GM18520 (cell line): Measurements from ENCODE around the gene HCRT.
"Not testable (repeated sequence)": the region's sequence is repeated elsewhere in the genome, so short reads cannot be mapped to it uniquely, and the experiment has no call there.

Experiments used
- ATAC-seq: cut with Tn5 transposase; IDR thresholded peaks from one replicate; pipeline ENCODE4 v1.9.1; 2021; ENCODE audit not compliant: unreplicated experiment

The HCRT gene

GRCh38 chr17:42184713-42185620, at the start of gene HCRT:
Gene HCRT, minus strand, starts transcription at chr17:42185452. Its CDS starts 87 bp downstream, at chr17:42185365.
- ATAC-seq: no peak

- no peak for ATAC-seq
These were observed 48.7 kb upstream of the HCRT start for GRCh38 chr17:42233994-42234393.

GRCh38 chr17:42233156-42233555, 47.9 kb upstream of the HCRT start:
- ATAC-seq: no peak

- no peak for ATAC-seq
These were observed 45.0 kb upstream of the HCRT start for GRCh38 chr17:42230225-42230624.

GRCh38 chr17:42227849-42228700, 42.8 kb upstream of the HCRT start:
- no peak for ATAC-seq

- no peak for ATAC-seq
These were observed 40.4 kb upstream of the HCRT start for GRCh38 chr17:42225646-42226045.

GRCh38 chr17:42224651-42225050, 39.4 kb upstream of the HCRT start:
- no peak for ATAC-seq

GRCh38 chr17:42221886-42222745, 36.9 kb upstream of the HCRT start:
- ATAC-seq: no peak

GRCh38 chr17:42219280-42219679, 34.0 kb upstream of the HCRT start:
- not testable (repeated sequence) for ATAC-seq

GRCh38 chr17:42214156-42214555, 28.9 kb upstream of the HCRT start:
- ATAC-seq: no peak

GRCh38 chr17:42212382-42212781, 27.1 kb upstream of the HCRT start:
- ATAC-seq: no peak

- ATAC-seq: not testable (repeated sequence)
These were observed 26.7 kb upstream of the HCRT start for GRCh38 chr17:42211921-42212341.

GRCh38 chr17:42210046-42210445, 24.8 kb upstream of the HCRT start:
- no peak for ATAC-seq

- not testable (repeated sequence) for ATAC-seq
These were observed 20.9 kb upstream of the HCRT start for GRCh38 chr17:42206153-42206612.

GRCh38 chr17:42203354-42203753, 18.1 kb upstream of the HCRT start:
- no peak for ATAC-seq

GRCh38 chr17:42202696-42203095, 17.4 kb upstream of the HCRT start:
- ATAC-seq: no peak

GRCh38 chr17:42202159-42202558, 16.9 kb upstream of the HCRT start:
- no peak for ATAC-seq

- ATAC-seq: no peak
These were observed 16.2 kb upstream of the HCRT start for GRCh38 chr17:42201458-42201772.

GRCh38 chr17:42200706-42201457, 15.6 kb upstream of the HCRT start:
- no peak for ATAC-seq

GRCh38 chr17:42199416-42200011, 14.3 kb upstream of the HCRT start:
- ATAC-seq: no peak
